Measurements from ENCODE around the gene PHYKPL. TPM values are rescaled to one million over a fixed set of nuclear protein-coding genes. Genes with fewer than 3 reads are reported as not detected.

The PHYKPL gene
- total and polyA plus RNA-seq, 2 of the 4 experiments (the other 2 are of a cell fraction) = 10.0 to 24.5 TPM

DNA sequence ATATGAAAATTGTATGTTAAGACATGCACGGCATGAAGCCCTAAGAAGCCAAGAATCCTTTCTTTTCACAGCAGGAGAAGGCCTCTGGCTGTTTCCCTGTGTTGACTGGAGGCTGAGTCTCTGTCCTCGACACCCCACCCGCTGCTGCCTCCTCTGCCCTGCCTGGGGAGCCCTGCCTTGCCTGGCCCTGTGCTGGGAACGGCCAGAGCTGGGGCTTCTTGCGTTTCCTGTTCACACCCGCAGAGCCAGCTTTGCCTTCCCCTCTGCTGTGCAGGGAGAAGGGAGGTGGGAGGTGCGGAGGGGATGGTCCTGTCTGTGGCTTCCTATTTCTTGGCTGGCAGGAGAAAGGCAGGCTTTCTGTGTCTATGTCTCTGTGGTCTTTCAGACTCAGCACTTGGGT lies 38.6 kb downstream of the PHYKPL start:
- Histone ChIP-seq H3K4me2 (ENCODE audit: low read depth, low read length) (no peak overlapping the region), H3K9ac (ENCODE audit: low read depth, low read length) (no peak overlapping the region), H2AK9ac (replicated peaks; ENCODE audit: low read depth, low read length, poor library complexity) (no peak overlapping the region), H3K4ac (ENCODE audit: low read depth, low read length) (no peak overlapping the region), H3K4me3 (ENCODE audit: insufficient read depth, low read depth, low read length) (no peak overlapping the region), H4K20me1 (ENCODE audit: insufficient read depth, low read length) (no peaks in the 10 kb centered on the region), H3K9me3 (ENCODE audit: control insufficient read depth, insufficient read depth, low read length) (peaks cover 5% of the 10 kb centered on the region; the same call in 1 of the 2 replicates), H3K27ac (ENCODE audit: insufficient read depth, low read length) (no peak overlapping the region), H2AK5ac (ENCODE audit: low read depth, low read length) (no peak overlapping the region), H3K79me1 (ENCODE audit: low read depth in 1 of 2, low read length in 2 of 2) (no peaks in the 10 kb centered on the region), H3K18ac (ENCODE audit: low read depth, low read length) (no peak overlapping the region), H2BK120ac (ENCODE audit: low read depth, low read length) (no peak overlapping the region), H3K56ac (ENCODE audit: extremely low read depth, insufficient read depth, low read length) (no peak overlapping the region), H2BK20ac (ENCODE audit: low read depth, low read length) (no peak overlapping the region), H3K9me1 (ENCODE audit: insufficient read depth, low read length) (no peaks in the 10 kb centered on the region), H3K4me1 (ENCODE audit: control insufficient read depth, insufficient read depth, low read length) (no peaks in the 10 kb centered on the region), H4K5ac (ENCODE audit: low read depth, low read length) (no peak overlapping the region), H3K36me3 (ENCODE audit: control insufficient read depth, insufficient read depth, low read length) (no peaks in the 10 kb centered on the region), H4K91ac (ENCODE audit: insufficient read depth, low read depth, low read length) (no peak overlapping the region), H2AFZ (replicated peaks; ENCODE audit: low read length, poor library complexity) (no peak overlapping the region), H2BK5ac (ENCODE audit: low read depth, low read length, poor library complexity, severe bottlenecking) (no peak overlapping the region), H2BK15ac (ENCODE audit: low read depth, low read length) (no peak overlapping the region), H3K23ac (ENCODE audit: low read depth, low read length) (no peak overlapping the region), H3K27me3 (ENCODE audit: control insufficient read depth, insufficient read depth, low read length) (peaks cover 23% of the 10 kb centered on the region; the same call in 1 of the 2 replicates), H4K8ac (ENCODE audit: low read depth in 2 of 2, low read length in 2 of 2) (no peak overlapping the region), H3K14ac (replicated peaks; ENCODE audit: low read depth, low read length) (no peak overlapping the region)
- intact Hi-C loops (cut with micrococcal nuclease) = no loop called here
- POLR2A ChIA-PET (ENCODE audit: unreplicated experiment) = no interaction called here
- no CpG with 5 or more reads among the region's 7 CpGs for WGBS, 2 experiments (ENCODE audit: extremely low coverage in 2 of 2, insufficient read length in 1 of 2)
- BruUV-seq (replicated peaks) = no TSS peak
- ATAC-seq (ENCODE audit: low read depth) (no peak), DNase-seq (no peak)
- in situ Hi-C loops (cut with MboI; ENCODE audit: low sequenced_read_pairs) = no loop called here
- no peak for TF ChIP-seq RAD21 (IDR thresholded peaks at IDR 0.05; ENCODE audit: low read length)
- no peak for TF ChIP-seq MXI1 (IDR thresholded peaks at IDR 0.05; ENCODE audit: borderline replicate concordance, low read depth, low read length)
- no peak for TF ChIP-seq RCOR1 (IDR thresholded peaks at IDR 0.05; ENCODE audit: insufficient replicate concordance, low read length)
- no peak for TF ChIP-seq POLR2A (IDR thresholded peaks at IDR 0.05; ENCODE audit: low read depth, low read length)
- TF ChIP-seq BHLHE40 (IDR thresholded peaks at IDR 0.05; ENCODE audit: low read depth, low read length) = no peak
- TF ChIP-seq SMC3 (IDR thresholded peaks at IDR 0.05; ENCODE audit: low read depth, low read length) = no peak
- no peak for TF ChIP-seq CEBPB (IDR thresholded peaks at IDR 0.05; ENCODE audit: low read depth, low read length)
- no peak for TF ChIP-seq MAZ (IDR thresholded peaks at IDR 0.05; ENCODE audit: borderline replicate concordance, low read depth, low read length)
- no peak for TF ChIP-seq NFE2L2 (IDR thresholded peaks at IDR 0.05; ENCODE audit: low read depth, low read length)
- TF ChIP-seq MAFK (IDR thresholded peaks at IDR 0.05; ENCODE audit: low read depth, low read length) = no peak
- TF ChIP-seq, protein P1, sequence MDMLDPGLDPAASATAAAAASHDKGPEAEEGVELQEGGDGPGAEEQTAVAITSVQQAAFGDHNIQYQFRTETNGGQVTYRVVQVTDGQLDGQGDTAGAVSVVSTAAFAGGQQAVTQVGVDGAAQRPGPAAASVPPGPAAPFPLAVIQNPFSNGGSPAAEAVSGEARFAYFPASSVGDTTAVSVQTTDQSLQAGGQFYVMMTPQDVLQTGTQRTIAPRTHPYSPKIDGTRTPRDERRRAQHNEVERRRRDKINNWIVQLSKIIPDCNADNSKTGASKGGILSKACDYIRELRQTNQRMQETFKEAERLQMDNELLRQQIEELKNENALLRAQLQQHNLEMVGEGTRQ (IDR thresholded peaks at IDR 0.05; ENCODE audit: low read depth, low read length) = no peak
- no peak for TF ChIP-seq FOS (IDR thresholded peaks at IDR 0.05; ENCODE audit: low read depth, low read length)
- dilution Hi-C loops (cut with HindIII; ENCODE audit: low sequenced_read_pairs, unreplicated experiment) = no loop called here
- CTCF ChIA-PET = no interaction called here

All from IMR-90 (cell line).